ENCODE results near the gene FSTL3.

DNA sequence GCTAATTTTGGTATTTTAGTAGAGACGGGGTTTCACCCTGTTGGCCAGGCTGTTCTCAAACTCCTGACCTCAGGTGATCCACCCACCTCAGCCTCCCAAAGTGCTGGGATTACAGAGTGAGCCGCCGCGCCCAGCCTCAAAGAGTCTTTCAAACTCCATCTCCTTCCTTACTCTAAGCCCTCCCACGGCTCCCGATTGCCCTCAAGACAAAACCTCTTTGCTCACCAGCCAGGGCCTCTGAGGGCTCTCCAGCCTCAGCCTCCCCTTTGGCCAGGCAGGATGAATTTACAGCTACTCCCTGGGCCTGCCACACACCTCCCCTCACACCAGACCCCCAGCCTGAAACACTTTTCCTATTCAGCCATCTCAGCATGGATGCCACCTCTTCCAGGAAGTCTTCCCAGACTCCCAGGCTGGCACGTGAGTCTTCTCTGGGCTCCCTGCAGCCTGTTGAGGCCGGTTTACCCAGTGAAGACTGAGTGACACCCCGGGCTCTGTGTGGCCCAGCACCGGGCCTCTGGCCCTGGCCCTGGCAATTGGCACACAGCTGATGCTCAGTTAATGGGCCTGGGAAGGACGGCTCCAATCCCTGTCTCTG, 11.5 kb downstream of the FSTL3 start:
- no peak for TF ChIP-seq CTCF (IDR thresholded peaks at IDR 0.05 in 4 of 5, conservative IDR thresholded peaks at IDR 0.05 in 1 of 5)
- no peak for TF ChIP-seq POLR2A (IDR thresholded peaks at IDR 0.05)
